ENCODE measurements around the gene CHST11.

GRCh38 chr12:104469523-104469922 lies 12.8 kb downstream of the CHST11 start:
- TF ChIP-seq CTCF (IDR thresholded peaks at IDR 0.05) (no peak), ZFX (IDR thresholded peaks at IDR 0.05; ENCODE audit: borderline replicate concordance) (no peak)

All from 22Rv1 (cell line).